Lower leg skin (tissue), 4 donors: ENCODE measurements around the gene MAST4. TPM values are rescaled to one million over a fixed set of nuclear protein-coding genes. Genes with fewer than 3 reads are reported as not detected.

ENCODE experiments used
- DNase-seq, 2 donors: peaks; one replicate each; pipeline ENCODE4 v3.0.0-alpha.2; 2019; ENCODE audit warnings: low spot score in 2 of 2
- H3K4me3 ChIP-seq: fragments of 200-600 bp; sonication (generic); 2 replicates; pipeline ENCODE4 v1.5.1; 2017; ENCODE audit warnings: mild to moderate bottlenecking, low read depth; ENCODE audit not compliant: poor library complexity, severe bottlenecking
- CTCF ChIP-seq, 3 donors: fragments of 450-650 bp; IDR thresholded peaks; one replicate each; pipeline ENCODE4 v1.5.1; 2016; ENCODE audit warnings: antibody characterized with exemption in 3 of 3, mild to moderate bottlenecking in 3 of 3, moderate library complexity in 2 of 3
- POLR2A ChIP-seq, 2 donors: fragments of 450-650 bp; IDR thresholded peaks; one replicate each; pipeline ENCODE4 v1.6.1; 2016 to 2017; ENCODE audit warnings: antibody characterized with exemption in 2 of 2, mild to moderate bottlenecking in 1 of 2, moderate library complexity in 1 of 2
- WGBS, 2 donors: methylation state at CpG; one replicate each; pipeline ENCODE4 v1.1.5; 2018; 5-methylcytosine and 5-hydroxymethylcytosine counted together
- intact Hi-C: fragments of 100-400 bp; cut with DNase I; formaldehyde crosslinking; loops from one replicate; pipeline ENCODE4 v1.15.0; 2023; ENCODE audit warnings: low total_unique reads
- total RNA-seq, 4 donors: library from RNA; depleted of rRNA; stranded (reverse); fragments of >200 nt; gene quantifications; one replicate each; pipeline ENCODE4 v1.1.0, GENCODE V29; 2016

The MAST4 gene
- total RNA-seq, 4 donors from 2014 or later: 49.0 to 109 (median 55.5) TPM

DNA sequence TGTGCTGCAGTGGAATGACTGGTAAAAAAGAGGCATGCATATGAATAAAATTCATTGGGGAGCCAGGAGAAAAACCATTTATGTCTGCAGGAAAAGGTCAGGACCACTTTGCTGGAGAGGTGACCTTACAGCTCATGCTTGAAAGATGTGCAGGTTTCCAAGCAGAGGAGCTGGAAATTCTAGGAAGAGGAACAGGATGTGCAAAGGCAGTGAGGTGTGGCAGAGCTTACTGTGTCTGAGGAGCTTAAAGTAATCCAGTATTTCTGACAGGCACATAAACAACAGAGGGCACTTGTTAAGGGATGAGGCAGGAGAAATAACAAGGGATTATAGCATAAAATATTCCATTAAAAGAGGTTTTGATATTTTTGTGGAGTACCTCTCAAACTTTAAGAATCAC lies 397.3 kb downstream of the MAST4 start:
- no peak overlapping the region for H3K4me3 ChIP-seq
- TF ChIP-seq CTCF (IDR thresholded peaks at IDR 0.05) (no peak), POLR2A (IDR thresholded peaks at IDR 0.05) (no peak)
- intact Hi-C loops: no loop called here
- no peak for DNase-seq

GRCh38 chr5:66993882-66994281 lies 397.7 kb downstream of the MAST4 start:
- TF ChIP-seq CTCF (IDR thresholded peaks at IDR 0.05) (no peak), POLR2A (IDR thresholded peaks at IDR 0.05) (no peak)
- H3K4me3 ChIP-seq: no peak overlapping the region
- intact Hi-C loops: no loop called here
- WGBS, 2 donors: 91 to 95% methylated on average over 4 of the region's 4 CpGs
- DNase-seq: no peak

GRCh38 chr5:66994790-66995189 lies 398.6 kb downstream of the MAST4 start:
- intact Hi-C loops: no loop called here
- WGBS, 2 donors: 91 to 92% methylated on average over 2 of the region's 2 CpGs
- no peak overlapping the region for H3K4me3 ChIP-seq
- TF ChIP-seq POLR2A (IDR thresholded peaks at IDR 0.05) (no peak), CTCF (IDR thresholded peaks at IDR 0.05) (no peak)
- no peak for DNase-seq

- intact Hi-C loops: no loop called here
- no peak for TF ChIP-seq POLR2A (IDR thresholded peaks at IDR 0.05)
- TF ChIP-seq CTCF (IDR thresholded peaks at IDR 0.05): no peak
- no peak for DNase-seq
- WGBS, 2 donors: 68 to 71% methylated on average over 3 of the region's 3 CpGs
- H3K4me3 ChIP-seq: no peak overlapping the region
Observed at GRCh38 chr5:67000794-67001475, 404.7 kb downstream of the MAST4 start.

DNA sequence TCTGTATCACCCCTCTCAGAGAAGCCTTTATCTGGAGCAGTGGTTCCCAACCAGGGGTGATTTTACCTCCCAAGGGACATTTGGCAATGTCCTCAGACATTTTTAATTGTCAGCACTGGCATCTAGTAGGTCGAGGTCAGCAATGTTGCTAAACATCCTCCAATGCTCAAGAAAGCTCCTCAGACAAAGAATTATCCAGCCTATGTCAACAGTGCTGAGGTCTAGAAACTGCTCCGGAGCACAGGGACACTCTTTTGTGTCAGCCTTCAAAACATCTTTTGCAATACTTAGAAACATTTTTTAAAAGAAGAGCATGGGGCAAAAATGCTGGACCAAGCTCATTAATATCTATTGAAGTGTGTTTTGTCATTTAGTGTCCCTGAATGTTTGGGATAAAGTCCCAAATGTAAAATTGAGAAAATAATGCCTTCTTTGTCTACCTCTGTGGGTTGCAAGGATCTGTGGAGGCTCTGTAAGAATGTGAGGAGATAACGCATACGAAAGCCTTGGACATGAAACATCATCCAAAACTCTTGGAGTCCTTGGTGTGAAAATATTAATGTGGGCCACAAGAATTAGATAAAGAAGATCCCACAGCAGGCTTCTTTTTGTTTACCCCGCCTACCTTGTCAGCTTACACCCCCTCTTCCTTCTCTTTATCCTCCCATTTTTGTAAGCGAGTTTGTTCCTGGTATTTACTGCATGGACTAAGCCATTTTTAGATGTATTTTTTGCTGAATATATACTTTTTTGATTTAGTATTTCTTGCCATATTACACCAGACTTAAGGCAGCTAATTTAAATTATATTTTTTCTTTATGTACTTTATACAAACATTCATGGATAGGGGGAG lies 406.9 kb downstream of the MAST4 start:
- WGBS, 2 donors: 49 to 54% methylated on average over 6 of the region's 6 CpGs
- TF ChIP-seq POLR2A (IDR thresholded peaks at IDR 0.05) (no peak), CTCF (IDR thresholded peaks at IDR 0.05) (no peak)
- no peak for DNase-seq
- no peak overlapping the region for H3K4me3 ChIP-seq
- intact Hi-C loops: no loop called here
